HepG2 (cell line): ENCODE results near the gene GGA3. TPM values are rescaled to one million over a fixed set of nuclear protein-coding genes. Genes with fewer than 3 reads are reported as not detected.

Experiments
- ATF1 ChIP-seq: IDR thresholded peaks from 2 replicates; pipeline ENCODE4 v1.6.1; 2016; ENCODE audit warnings: mild to moderate bottlenecking, control low read depth
- CC2D1A ChIP-seq: sonication (generic); formaldehyde crosslinking; IDR thresholded peaks from 2 replicates; pipeline ENCODE4 v1.8.1; 2023; ENCODE audit warnings: mild to moderate bottlenecking, missing genetic modification reagents
- KAT7 ChIP-seq: IDR thresholded peaks from 2 replicates; pipeline ENCODE4 v1.6.1; 2018; ENCODE audit warnings: borderline replicate concordance, missing compliant biosample characterization
- KDM5B ChIP-seq: sonication (generic); formaldehyde crosslinking; IDR thresholded peaks from 2 replicates; pipeline ENCODE4 v1.4.0; 2020; ENCODE audit warnings: missing genetic modification reagents, mild to moderate bottlenecking, borderline replicate concordance
- LCORL ChIP-seq, 2 experiments: fragments of 450-650 bp in 1 of 2; sonication (generic) in 1 of 2; formaldehyde crosslinking in 1 of 2; IDR thresholded peaks; 2 replicates each; pipeline versions ENCODE4 v1.5.0 to v1.6.1; 2017 to 2020; ENCODE audit warnings: antibody characterized with exemption in 1 of 2, missing genetic modification reagents in 1 of 2
- NPAS2 ChIP-seq: sonication (generic); formaldehyde crosslinking; IDR thresholded peaks from 2 replicates; pipeline ENCODE4 v1.8.0; 2022; ENCODE audit warnings: mild to moderate bottlenecking, missing genetic modification reagents, borderline replicate concordance
- NR2F1 ChIP-seq, 2 experiments: fragments of 450-650 bp in 1 of 2; formaldehyde crosslinking in 1 of 2; IDR thresholded peaks; 2 replicates each; pipeline versions ENCODE4 v1.5.0 to v1.6.1; 2016 to 2020; ENCODE audit warnings: mild to moderate bottlenecking in 1 of 2, missing compliant biosample characterization in 1 of 2, missing genetic modification reagents in 1 of 2, moderate library complexity in 1 of 2
- ONECUT2 ChIP-seq: sonication (generic); formaldehyde crosslinking; IDR thresholded peaks from 2 replicates; pipeline ENCODE4 v1.4.0; 2020; ENCODE audit warnings: missing genetic modification reagents
- RBM39 ChIP-seq: fragments of 200-400 bp; formaldehyde crosslinking; IDR thresholded peaks from one replicate; pipeline ENCODE4 v1.6.1; 2018; ENCODE audit warnings: antibody characterized with exemption, mild to moderate bottlenecking, low read depth, low read length; ENCODE audit not compliant: poor library complexity, severe bottlenecking
- RCOR2 ChIP-seq: IDR thresholded peaks from 2 replicates; pipeline ENCODE4 v1.6.1; 2016; ENCODE audit warnings: missing biosample characterization, missing genetic modification reagents
- RELA ChIP-seq: sonication (generic); formaldehyde crosslinking; IDR thresholded peaks from 2 replicates; pipeline ENCODE4 v1.4.0; 2020; ENCODE audit warnings: missing genetic modification reagents
- RFX1 ChIP-seq: fragments of 450-650 bp; IDR thresholded peaks from 2 replicates; pipeline ENCODE4 v1.6.1; 2017
- SAFB2 ChIP-seq: sonication (generic); formaldehyde crosslinking; IDR thresholded peaks from 2 replicates; pipeline ENCODE4 v1.5.1; 2020; ENCODE audit warnings: missing genetic modification reagents, low read depth, mild to moderate bottlenecking, borderline replicate concordance
- TBL1XR1 ChIP-seq: fragments of 150-350 bp; IDR thresholded peaks from 2 replicates; pipeline ENCODE4 v1.6.1; 2014; ENCODE audit warnings: borderline replicate concordance, low read length; ENCODE audit not compliant: partially characterized antibody
- ZFP37 ChIP-seq: sonication (generic); formaldehyde crosslinking; IDR thresholded peaks from 2 replicates; pipeline ENCODE4 v1.4.0; 2020; ENCODE audit warnings: missing genetic modification reagents, borderline replicate concordance
- ZFP90 ChIP-seq: sonication (generic); formaldehyde crosslinking; IDR thresholded peaks from 2 replicates; pipeline ENCODE4 v1.8.0; 2022; ENCODE audit warnings: missing genetic modification reagents, mild to moderate bottlenecking, inconsistent platforms, borderline replicate concordance
- ZNF20 ChIP-seq: sonication (generic); formaldehyde crosslinking; IDR thresholded peaks from 2 replicates; pipeline ENCODE4 v1.4.0; 2020; ENCODE audit warnings: mild to moderate bottlenecking, moderate library complexity, missing genetic modification reagents
- ZNF3 ChIP-seq: IDR thresholded peaks from 2 replicates; pipeline ENCODE4 v1.7.0; 2017; ENCODE audit warnings: inconsistent platforms
- ZNF432 ChIP-seq: sonication (generic); formaldehyde crosslinking; IDR thresholded peaks from 2 replicates; pipeline ENCODE4 v1.5.0; 2020; ENCODE audit warnings: missing genetic modification reagents, mild to moderate bottlenecking, borderline replicate concordance
- ZNF737 ChIP-seq: sonication (generic); formaldehyde crosslinking; IDR thresholded peaks from 2 replicates; pipeline ENCODE4 v1.5.0; 2020; ENCODE audit warnings: missing genetic modification reagents, mild to moderate bottlenecking, borderline replicate concordance
- ZNF747 ChIP-seq: sonication (generic); formaldehyde crosslinking; IDR thresholded peaks from 2 replicates; pipeline ENCODE4 v1.8.1; 2023; ENCODE audit warnings: missing genetic modification reagents, mild to moderate bottlenecking, borderline replicate concordance
- polyA plus RNA-seq, 8 experiments: library from polyadenylated mRNA; depleted of rRNA in 3 of 8; stranded (reverse) in 7 of 8; unstranded in 1 of 8; fragments of >200 nt; fragmentation: Illumina TruSeq in 4 of 8; extraction: Trizol in 4 of 8; gene quantifications; 2 replicates each; pipeline versions ENCODE4 v1.2.1 to v1.2.3, GENCODE V29; 2011 to 2016; ENCODE audit warnings: low read depth in 4 of 8, missing spikeins in 1 of 8, mixed read lengths in 1 of 8; ENCODE audit not compliant: insufficient read depth in 1 of 8
- total RNA-seq, 5 experiments: library from RNA; depleted of rRNA; stranded (reverse); fragments of >200 nt; fragmentation: Illumina TruSeq; extraction: Trizol; gene quantifications; 2 replicates each; pipeline ENCODE4 v1.2.3, GENCODE V29; 2016; ENCODE audit warnings: low read depth in 1 of 5
- TF ChIP-seq, protein P1 (sequence below): sonication (generic); formaldehyde crosslinking; IDR thresholded peaks from 2 replicates; pipeline ENCODE4 v1.4.0; 2020; ENCODE audit warnings: missing genetic modification reagents, low read depth, mild to moderate bottlenecking, borderline replicate concordance
- TF ChIP-seq, protein P2 (sequence below): sonication (generic); formaldehyde crosslinking; IDR thresholded peaks from 2 replicates; pipeline ENCODE4 v1.4.0; 2020; ENCODE audit warnings: missing genetic modification reagents
- TF ChIP-seq, protein P3 (sequence below): conservative IDR thresholded peaks from 2 replicates; pipeline ENCODE4 v1.6.1; 2018; ENCODE audit warnings: missing genetic modification reagents

Gene GGA3
- total and polyA plus RNA-seq, 2 of the 13 experiments (the other 11 are each of a cell fraction or from before 2014, with no cell fraction given), result 28.4 to 43.7 TPM

DNA sequence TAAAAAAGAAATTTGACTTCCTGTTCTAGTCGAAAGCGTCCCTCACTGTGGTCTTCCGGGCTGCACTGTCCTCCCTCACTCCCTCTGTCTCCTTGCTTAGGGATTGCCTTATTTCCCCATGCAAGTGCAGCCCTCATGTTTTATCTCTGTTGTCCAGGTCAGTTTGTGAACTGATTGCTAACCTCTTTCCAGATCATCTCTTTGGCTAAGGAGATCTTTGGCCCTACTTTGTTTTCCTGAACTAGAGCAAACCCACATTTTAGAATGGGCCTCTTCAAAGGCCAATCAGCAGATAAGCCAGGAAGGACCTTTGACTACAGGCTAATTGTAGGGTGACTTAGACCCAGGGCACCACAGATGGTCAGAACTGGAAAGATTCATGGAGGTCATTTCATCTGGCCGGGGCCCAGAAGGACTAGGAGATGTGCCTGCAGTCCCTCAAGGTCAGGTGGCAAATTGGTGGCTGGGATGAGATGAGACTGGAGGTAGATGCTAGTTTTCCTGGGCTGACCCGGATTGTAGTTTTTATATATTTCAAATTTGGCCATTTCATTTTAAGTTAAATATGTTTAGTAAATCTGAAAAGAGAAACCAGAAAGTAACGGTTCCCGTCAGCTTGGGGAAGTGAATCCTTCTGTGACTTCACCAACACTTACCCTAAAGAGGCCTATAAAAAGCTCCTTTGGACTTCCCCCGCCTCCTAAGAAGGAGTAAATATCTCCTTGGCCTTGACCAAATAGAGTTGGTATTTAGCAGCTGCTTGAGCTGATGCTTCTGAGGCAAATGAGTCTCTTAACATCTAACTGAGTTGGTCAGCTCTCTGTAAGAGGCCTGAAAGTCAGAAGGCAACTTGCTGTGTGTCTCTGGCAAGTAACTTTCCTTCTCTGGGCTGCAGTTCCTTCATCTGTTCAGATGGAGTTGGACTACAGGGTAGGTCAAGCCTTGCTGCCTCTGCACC lies 34.1 kb upstream of the GGA3 start (continued):
- peak; percentile 67 to 79; a peak in 3 of 4 replicates for TF ChIP-seq NR2F1 (CRISPR knock-in tag; IDR thresholded peaks at IDR 0.05)
- no peak for TF ChIP-seq TBL1XR1
- no peak for TF ChIP-seq KAT7 (CRISPR knock-in tag)
- TF ChIP-seq ZFP37 (CRISPR knock-in tag), result peak; percentile 53; the same call in 1 of the 2 replicates
- peak; percentile 71; the same call in 1 of the 2 replicates for TF ChIP-seq ZNF3 (CRISPR knock-in tag)
- TF ChIP-seq SAFB2, result no peak; the same call in 1 of the 2 replicates
- TF ChIP-seq KDM5B, result no peak
- no peak for TF ChIP-seq NPAS2
- peak; percentile 89 for TF ChIP-seq RCOR2 (CRISPR knock-in tag)
- TF ChIP-seq ZNF737 (CRISPR knock-in tag), result no peak
- no peak for TF ChIP-seq LCORL (IDR thresholded peaks at IDR 0.05)
- peak; percentile 95 for TF ChIP-seq LCORL (CRISPR knock-in tag; IDR thresholded peaks at IDR 0.05)
- peak; percentile 48; the same call in 1 of the 2 replicates for TF ChIP-seq ONECUT2 (CRISPR knock-in tag)
- TF ChIP-seq CC2D1A (CRISPR knock-in tag), result no peak
- peak; percentile 38; the same call in 1 of the 2 replicates for TF ChIP-seq ATF1
- no peak for TF ChIP-seq ZNF20 (CRISPR knock-in tag)
- TF ChIP-seq RBM39, result no peak
- TF ChIP-seq, protein P1, sequence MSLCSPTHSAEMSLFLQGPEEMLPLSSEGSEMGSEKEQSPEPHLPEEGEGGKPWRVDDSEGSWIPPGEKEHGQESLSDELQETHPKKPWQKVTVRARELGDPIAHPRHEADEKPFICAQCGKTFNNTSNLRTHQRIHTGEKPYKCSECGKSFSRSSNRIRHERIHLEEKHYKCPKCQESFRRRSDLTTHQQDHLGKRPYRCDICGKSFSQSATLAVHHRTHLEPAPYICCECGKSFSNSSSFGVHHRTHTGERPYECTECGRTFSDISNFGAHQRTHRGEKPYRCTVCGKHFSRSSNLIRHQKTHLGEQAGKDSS (CRISPR knock-in tag), result peak; percentile 38; the same call in 1 of the 2 replicates
- no peak for TF ChIP-seq ZNF432 (CRISPR knock-in tag)
- no peak for TF ChIP-seq RFX1
- TF ChIP-seq, protein P2, sequence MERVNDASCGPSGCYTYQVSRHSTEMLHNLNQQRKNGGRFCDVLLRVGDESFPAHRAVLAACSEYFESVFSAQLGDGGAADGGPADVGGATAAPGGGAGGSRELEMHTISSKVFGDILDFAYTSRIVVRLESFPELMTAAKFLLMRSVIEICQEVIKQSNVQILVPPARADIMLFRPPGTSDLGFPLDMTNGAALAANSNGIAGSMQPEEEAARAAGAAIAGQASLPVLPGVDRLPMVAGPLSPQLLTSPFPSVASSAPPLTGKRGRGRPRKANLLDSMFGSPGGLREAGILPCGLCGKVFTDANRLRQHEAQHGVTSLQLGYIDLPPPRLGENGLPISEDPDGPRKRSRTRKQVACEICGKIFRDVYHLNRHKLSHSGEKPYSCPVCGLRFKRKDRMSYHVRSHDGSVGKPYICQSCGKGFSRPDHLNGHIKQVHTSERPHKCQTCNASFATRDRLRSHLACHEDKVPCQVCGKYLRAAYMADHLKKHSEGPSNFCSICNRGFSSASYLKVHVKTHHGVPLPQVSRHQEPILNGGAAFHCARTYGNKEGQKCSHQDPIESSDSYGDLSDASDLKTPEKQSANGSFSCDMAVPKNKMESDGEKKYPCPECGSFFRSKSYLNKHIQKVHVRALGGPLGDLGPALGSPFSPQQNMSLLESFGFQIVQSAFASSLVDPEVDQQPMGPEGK (CRISPR knock-in tag), result peak; percentile 55; the same call in 1 of the 2 replicates
- TF ChIP-seq, protein P3, sequence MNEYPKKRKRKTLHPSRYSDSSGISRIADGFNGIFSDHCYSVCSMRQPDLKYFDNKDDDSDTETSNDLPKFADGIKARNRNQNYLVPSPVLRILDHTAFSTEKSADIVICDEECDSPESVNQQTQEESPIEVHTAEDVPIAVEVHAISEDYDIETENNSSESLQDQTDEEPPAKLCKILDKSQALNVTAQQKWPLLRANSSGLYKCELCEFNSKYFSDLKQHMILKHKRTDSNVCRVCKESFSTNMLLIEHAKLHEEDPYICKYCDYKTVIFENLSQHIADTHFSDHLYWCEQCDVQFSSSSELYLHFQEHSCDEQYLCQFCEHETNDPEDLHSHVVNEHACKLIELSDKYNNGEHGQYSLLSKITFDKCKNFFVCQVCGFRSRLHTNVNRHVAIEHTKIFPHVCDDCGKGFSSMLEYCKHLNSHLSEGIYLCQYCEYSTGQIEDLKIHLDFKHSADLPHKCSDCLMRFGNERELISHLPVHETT (CRISPR knock-in tag), result 0 out of 2 replicates have a peak, but pooled peaks have one; percentile 19
- TF ChIP-seq ZFP90, result peak; percentile 21; the same call in 1 of the 2 replicates
- TF ChIP-seq RELA (CRISPR knock-in tag), result no peak
- TF ChIP-seq ZNF747, result peak; percentile 25; the same call in 1 of the 2 replicates
